Activated naive CD8-positive, alpha-beta T cell (primary cell): Measurements from ENCODE around the gene PLEKHS1.
"Not testable (repeated sequence)": the region's sequence is repeated elsewhere in the genome, so short reads cannot be mapped to it uniquely, and the experiment has no call there.

ENCODE experiments used
- H3K27ac Mint-ChIP-seq: one replicate; pipeline ENCODE4 v1.8.0; 2021; ENCODE audit warnings: mixed read lengths
- H3K27me3 Mint-ChIP-seq: one replicate; pipeline ENCODE4 v1.8.0; 2021; ENCODE audit warnings: mixed read lengths
- H3K36me3 Mint-ChIP-seq: one replicate; pipeline ENCODE4 v1.8.0; 2021; ENCODE audit warnings: mixed read lengths
- H3K4me1 Mint-ChIP-seq: one replicate; pipeline ENCODE4 v1.8.0; 2021; ENCODE audit warnings: low read depth, mixed read lengths
- H3K4me3 Mint-ChIP-seq: one replicate; pipeline ENCODE4 v1.8.0; 2021; ENCODE audit warnings: mild to moderate bottlenecking, mixed read lengths
- H3K9me3 Mint-ChIP-seq: one replicate; pipeline ENCODE4 v1.8.0; 2021; ENCODE audit warnings: low read depth, mixed read lengths

The PLEKHS1 gene

GRCh38 chr10:113754768-113755167 lies 3.3 kb downstream of the PLEKHS1 start:
- Mint-ChIP-seq H3K4me1 (no peaks in the 10 kb centered on the region), H3K27me3 (peaks cover 6% of the 10 kb centered on the region), H3K27ac (no peak overlapping the region), H3K4me3 (no peak overlapping the region), H3K9me3 (no peaks in the 10 kb centered on the region), H3K36me3 (no peaks in the 10 kb centered on the region)

DNA sequence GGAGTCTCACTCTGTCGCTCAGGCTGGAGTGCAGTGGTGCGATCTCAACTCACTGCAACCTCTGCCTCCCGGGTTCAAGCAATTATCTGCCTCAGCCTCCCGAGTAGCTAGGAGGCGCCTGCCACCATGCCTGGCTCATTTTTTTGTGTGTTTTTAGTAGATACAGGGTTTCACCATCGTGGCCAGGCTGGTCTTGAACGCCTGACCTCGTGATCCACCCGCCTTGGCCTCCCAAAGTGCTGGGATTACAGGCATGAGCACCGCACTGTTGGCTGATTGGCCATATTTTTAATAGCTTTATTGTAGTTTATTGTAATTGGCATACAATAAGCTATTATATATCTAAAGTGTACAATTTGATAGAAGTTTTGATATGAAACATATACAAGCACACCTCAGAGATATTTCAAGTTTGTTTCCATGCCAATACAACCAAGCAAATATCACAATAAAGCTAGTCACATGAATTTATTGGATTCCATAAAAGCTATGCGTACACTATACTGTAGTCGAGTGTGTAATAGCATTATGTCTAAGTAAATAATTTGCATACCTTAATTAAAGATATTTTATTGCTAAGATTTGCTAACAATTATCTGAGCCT lies 5.6 kb downstream of the PLEKHS1 start:
- peaks cover 5% of the 10 kb centered on the region for H3K27me3 Mint-ChIP-seq
- no peak overlapping the region for H3K27ac Mint-ChIP-seq
- H3K4me1 Mint-ChIP-seq: no peaks in the 10 kb centered on the region
- H3K4me3 Mint-ChIP-seq: no peak overlapping the region
- no peaks in the 10 kb centered on the region for H3K36me3 Mint-ChIP-seq
- H3K9me3 Mint-ChIP-seq: no peaks in the 10 kb centered on the region

DNA sequence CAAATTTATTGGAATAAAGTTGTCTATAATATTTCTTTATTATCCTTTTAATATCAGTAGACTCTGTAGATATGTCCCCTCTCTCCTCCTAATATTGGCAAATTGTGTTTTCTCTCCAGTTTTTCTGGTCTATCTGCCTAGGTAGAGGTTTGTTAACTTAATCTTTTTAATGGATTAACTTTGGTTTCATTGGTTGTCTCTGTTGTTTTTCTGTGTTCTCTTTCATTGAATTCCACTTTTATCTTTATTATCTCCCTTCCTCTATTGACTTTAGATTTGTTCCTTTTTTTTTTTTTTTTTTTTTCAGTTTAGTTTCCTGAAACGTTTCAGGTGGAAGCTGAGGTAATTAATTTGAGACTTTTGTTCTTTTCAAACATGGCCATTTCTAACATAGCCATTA lies 10.6 kb downstream of the PLEKHS1 start:
- Mint-ChIP-seq H3K4me3 (no peak overlapping the region), H3K4me1 (no peaks in the 10 kb centered on the region), H3K9me3 (peaks cover 9% of the 10 kb centered on the region), H3K27ac (no peak overlapping the region), H3K27me3 (peaks cover 5% of the 10 kb centered on the region), H3K36me3 (peaks cover 2% of the 10 kb centered on the region)

- no peak overlapping the region for H3K4me3 Mint-ChIP-seq
- peaks cover 2% of the 10 kb centered on the region for H3K36me3 Mint-ChIP-seq
- H3K27ac Mint-ChIP-seq: no peak overlapping the region
- peaks cover 9% of the 10 kb centered on the region for H3K27me3 Mint-ChIP-seq
- peaks cover 9% of the 10 kb centered on the region for H3K9me3 Mint-ChIP-seq
- no peaks in the 10 kb centered on the region for H3K4me1 Mint-ChIP-seq
Observed at GRCh38 chr10:113764582-113764981, 13.1 kb downstream of the PLEKHS1 start.

DNA sequence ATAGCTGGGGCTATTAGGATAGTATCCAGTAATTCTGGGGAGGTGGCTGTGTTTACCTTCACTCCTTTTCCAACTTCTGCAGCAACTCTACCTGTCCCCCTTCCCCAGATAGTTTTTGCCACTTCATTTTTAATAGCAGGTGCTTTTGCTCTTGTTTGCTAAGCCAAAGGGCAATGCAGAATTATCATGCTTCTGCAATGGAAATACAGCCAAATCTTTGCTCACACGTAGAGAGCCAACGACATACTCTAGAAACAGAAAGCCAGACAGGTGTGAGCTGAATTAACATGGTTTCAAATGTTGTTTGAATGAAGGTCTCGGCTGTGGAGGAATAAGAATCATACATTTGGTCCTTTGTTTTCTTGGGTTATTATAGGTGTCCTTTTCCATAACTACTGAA lies 14.4 kb downstream of the PLEKHS1 start:
- H3K4me1 Mint-ChIP-seq: no peaks in the 10 kb centered on the region
- peaks cover 2% of the 10 kb centered on the region for H3K36me3 Mint-ChIP-seq
- peaks cover 9% of the 10 kb centered on the region for H3K9me3 Mint-ChIP-seq
- peaks cover 17% of the 10 kb centered on the region for H3K27me3 Mint-ChIP-seq
- no peak overlapping the region for H3K27ac Mint-ChIP-seq
- no peak overlapping the region for H3K4me3 Mint-ChIP-seq

- Mint-ChIP-seq H3K4me3 (no peak overlapping the region), H3K9me3 (peaks cover 9% of the 10 kb centered on the region), H3K27ac (no peak overlapping the region), H3K36me3 (peaks cover 2% of the 10 kb centered on the region), H3K27me3 (peaks cover 22% of the 10 kb centered on the region), H3K4me1 (no peaks in the 10 kb centered on the region)
Observed at GRCh38 chr10:113767222-113767621, 15.7 kb downstream of the PLEKHS1 start.

GRCh38 chr10:113770346-113770745 lies 18.9 kb downstream of the PLEKHS1 start:
- no peaks in the 10 kb centered on the region for H3K9me3 Mint-ChIP-seq
- no peak overlapping the region for H3K27ac Mint-ChIP-seq
- H3K4me1 Mint-ChIP-seq: no peaks in the 10 kb centered on the region
- H3K27me3 Mint-ChIP-seq: peaks cover 23% of the 10 kb centered on the region
- H3K4me3 Mint-ChIP-seq: no peak overlapping the region
- no peaks in the 10 kb centered on the region for H3K36me3 Mint-ChIP-seq

GRCh38 chr10:113771131-113771530 lies 19.6 kb downstream of the PLEKHS1 start:
- H3K9me3 Mint-ChIP-seq, H3K4me1 Mint-ChIP-seq, H3K27ac Mint-ChIP-seq, H3K4me3 Mint-ChIP-seq, H3K36me3 Mint-ChIP-seq: not testable (repeated sequence)
- peaks cover 20% of the 10 kb centered on the region for H3K27me3 Mint-ChIP-seq

DNA sequence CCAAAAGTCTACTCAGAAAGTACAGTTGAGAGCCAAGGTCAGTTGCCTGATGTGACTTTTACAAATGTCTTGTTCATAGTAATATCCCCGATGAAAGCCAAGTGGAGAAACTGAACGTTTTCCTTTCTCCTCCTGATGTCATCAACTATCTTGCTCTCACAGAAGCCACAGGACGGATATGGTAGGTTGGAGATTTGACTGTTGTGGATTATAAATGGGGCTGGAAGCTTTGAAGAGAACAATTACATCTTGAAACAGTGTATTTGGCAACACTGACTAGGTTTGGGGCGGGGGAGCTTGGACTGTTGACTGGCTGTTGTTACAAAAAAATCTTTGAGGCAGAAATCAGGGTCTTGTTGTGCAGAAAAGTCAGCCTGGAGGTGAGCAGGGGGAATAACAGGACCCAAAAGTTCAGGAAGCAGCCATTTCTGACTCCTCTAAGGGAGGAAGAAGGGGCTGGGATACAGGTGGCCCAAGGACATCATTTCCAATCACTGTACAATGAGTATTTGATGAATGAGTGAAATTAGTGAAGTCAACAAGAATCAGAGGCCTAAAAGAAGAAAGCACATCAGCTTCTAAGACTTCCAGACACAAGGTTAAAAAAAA lies 24.3 kb downstream of the PLEKHS1 start:
- peaks cover 10% of the 10 kb centered on the region for H3K27me3 Mint-ChIP-seq
- H3K27ac Mint-ChIP-seq: no peak overlapping the region
- no peak overlapping the region for H3K4me3 Mint-ChIP-seq
- H3K4me1 Mint-ChIP-seq: no peaks in the 10 kb centered on the region
- no peaks in the 10 kb centered on the region for H3K36me3 Mint-ChIP-seq
- no peaks in the 10 kb centered on the region for H3K9me3 Mint-ChIP-seq

DNA sequence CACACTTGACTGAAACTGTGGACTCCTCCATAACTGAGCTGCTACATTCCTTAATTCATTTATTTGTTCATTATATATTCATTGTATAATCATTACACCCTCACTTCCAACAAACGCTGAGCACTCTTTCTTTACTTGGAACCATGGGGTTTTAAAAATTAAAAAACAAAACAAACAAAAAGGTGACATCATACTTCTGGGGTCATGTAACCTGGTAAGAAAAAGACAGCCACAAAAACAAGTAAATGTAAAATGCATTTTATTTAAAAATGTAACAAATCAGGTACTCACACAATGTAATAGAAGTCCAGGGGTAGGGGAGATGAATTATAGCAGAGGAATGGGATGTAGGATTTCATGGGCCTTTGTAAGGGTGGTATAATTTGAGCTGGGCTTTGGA lies 25.1 kb downstream of the PLEKHS1 start:
- peaks cover 6% of the 10 kb centered on the region for H3K27me3 Mint-ChIP-seq
- no peaks in the 10 kb centered on the region for H3K36me3 Mint-ChIP-seq
- H3K4me1 Mint-ChIP-seq: no peaks in the 10 kb centered on the region
- H3K27ac Mint-ChIP-seq: no peak overlapping the region
- no peaks in the 10 kb centered on the region for H3K9me3 Mint-ChIP-seq
- no peak overlapping the region for H3K4me3 Mint-ChIP-seq

GRCh38 chr10:113780681-113781250 lies 29.3 kb downstream of the PLEKHS1 start:
- H3K27me3 Mint-ChIP-seq: peaks cover 5% of the 10 kb centered on the region
- H3K4me3 Mint-ChIP-seq: no peak overlapping the region
- H3K9me3 Mint-ChIP-seq: no peaks in the 10 kb centered on the region
- H3K4me1 Mint-ChIP-seq: no peaks in the 10 kb centered on the region
- H3K36me3 Mint-ChIP-seq: no peaks in the 10 kb centered on the region
- no peak overlapping the region for H3K27ac Mint-ChIP-seq

GRCh38 chr10:113782367-113782766 lies 30.9 kb downstream of the PLEKHS1 start:
- no peaks in the 10 kb centered on the region for H3K9me3 Mint-ChIP-seq
- H3K36me3 Mint-ChIP-seq: no peaks in the 10 kb centered on the region
- no peaks in the 10 kb centered on the region for H3K4me1 Mint-ChIP-seq
- no peak overlapping the region for H3K4me3 Mint-ChIP-seq
- H3K27ac Mint-ChIP-seq: no peak overlapping the region
- H3K27me3 Mint-ChIP-seq: peaks cover 5% of the 10 kb centered on the region

DNA sequence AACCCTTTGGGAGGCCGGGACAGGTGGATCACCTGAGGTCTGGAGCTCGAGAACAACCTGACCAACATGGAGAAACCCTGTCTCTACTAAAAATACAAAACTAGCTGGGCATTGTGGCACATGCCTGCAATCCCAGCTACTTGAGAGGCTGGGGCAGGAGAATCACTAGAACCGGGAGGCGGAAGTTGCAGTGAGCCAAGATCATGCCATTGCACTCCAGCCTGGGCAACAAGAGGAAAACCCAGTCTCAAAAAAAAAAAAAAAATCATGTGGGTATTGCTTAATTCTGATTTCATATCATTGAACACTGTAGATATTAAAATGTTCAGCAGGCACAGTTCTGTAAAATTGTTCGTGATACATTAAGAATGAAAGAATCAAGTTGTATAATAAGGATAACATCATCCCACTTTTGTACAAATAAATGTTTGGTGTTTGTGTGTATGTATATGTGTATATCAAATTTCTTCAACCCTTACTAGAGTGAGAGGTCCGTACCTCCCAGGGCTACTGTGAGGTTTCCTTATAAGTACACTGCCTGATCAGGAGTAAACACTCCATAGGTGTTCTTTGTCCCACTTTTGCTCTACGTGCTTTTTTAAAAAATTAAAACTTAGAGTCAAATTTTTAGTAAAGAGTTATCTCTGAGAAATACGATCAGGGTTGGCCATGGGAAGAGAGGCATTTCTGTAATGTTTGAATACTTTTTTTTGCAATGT lies 31.7 kb downstream of the PLEKHS1 start:
- no peak overlapping the region for H3K4me3 Mint-ChIP-seq
- H3K27ac Mint-ChIP-seq: no peak overlapping the region
- H3K36me3 Mint-ChIP-seq: no peaks in the 10 kb centered on the region
- H3K4me1 Mint-ChIP-seq: no peaks in the 10 kb centered on the region
- no peaks in the 10 kb centered on the region for H3K9me3 Mint-ChIP-seq
- H3K27me3 Mint-ChIP-seq: peaks cover 7% of the 10 kb centered on the region

- Mint-ChIP-seq H3K27ac (no peak overlapping the region), H3K4me3 (no peak overlapping the region), H3K9me3 (no peaks in the 10 kb centered on the region), H3K4me1 (no peaks in the 10 kb centered on the region), H3K36me3 (peaks cover 2% of the 10 kb centered on the region), H3K27me3 (peaks cover 6% of the 10 kb centered on the region)
Observed at GRCh38 chr10:113788604-113789083, 37.2 kb downstream of the PLEKHS1 start.

DNA sequence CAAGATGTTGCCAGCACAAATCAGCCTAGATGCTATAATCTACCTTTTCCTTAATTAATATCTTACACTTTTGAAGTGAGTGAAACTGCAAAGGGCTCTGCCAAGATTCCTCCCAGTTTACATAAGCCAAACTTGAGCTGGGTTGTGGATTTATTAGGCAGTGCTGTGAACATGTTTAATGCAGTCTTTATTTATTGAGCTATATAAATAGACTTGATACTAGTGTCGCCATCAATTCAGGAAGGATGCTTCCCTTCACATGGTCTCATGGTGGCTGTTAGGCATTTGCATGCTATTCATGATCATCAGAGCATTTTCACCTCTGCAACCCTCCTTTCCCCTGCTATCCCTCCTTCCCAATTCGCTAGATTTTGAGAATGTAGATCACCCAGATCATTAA lies 40.2 kb downstream of the PLEKHS1 start:
- Mint-ChIP-seq H3K4me3 (no peak overlapping the region), H3K36me3 (peaks cover 2% of the 10 kb centered on the region), H3K27ac (no peak overlapping the region), H3K4me1 (no peaks in the 10 kb centered on the region), H3K27me3 (peaks cover 26% of the 10 kb centered on the region), H3K9me3 (no peaks in the 10 kb centered on the region)
